Kidney (tissue), 14 donors: ENCODE data around the gene BAZ2B. TPM values are rescaled to one million over a fixed set of nuclear protein-coding genes. Genes with fewer than 3 reads are reported as not detected.

Experiments used
- DNase-seq, 5 donors: peaks; one replicate each; pipeline ENCODE4 v3.0.0-alpha.2; 2013 to 2020
- FAIRE-seq: peaks from 2 replicates; lab custom pipeline; 2012; peaks lifted over from hg19 to GRCh38; lab: Jason Lieb, UNC
- H3K27ac ChIP-seq, 2 donors: one replicate each; pipeline ENCODE4 v1.7.0; 2013; ENCODE audit warnings: low read depth in 2 of 2, low read length in 2 of 2, inconsistent platforms in 1 of 2
- H3K27me3 ChIP-seq: one replicate; pipeline ENCODE4 v1.7.1; 2013; ENCODE audit warnings: low read length, inconsistent platforms; ENCODE audit not compliant: control insufficient read depth, insufficient read depth
- H3K36me3 ChIP-seq, 3 donors: one replicate each; pipeline versions ENCODE4 v1.7.0 to v1.7.1; 2013; ENCODE audit warnings: low read length in 3 of 3, control low read depth in 1 of 3, inconsistent platforms in 1 of 3; ENCODE audit not compliant: insufficient read depth in 3 of 3, control insufficient read depth in 2 of 3
- H3K4me1 ChIP-seq, 3 donors: one replicate each; pipeline versions ENCODE4 v1.7.0 to v1.7.1; 2013; ENCODE audit warnings: low read length in 3 of 3, inconsistent platforms in 1 of 3, low read depth in 1 of 3; ENCODE audit not compliant: control insufficient read depth in 2 of 3, insufficient read depth in 2 of 3
- H3K4me3 ChIP-seq, 3 donors: one replicate each; pipeline versions ENCODE4 v1.7.0 to v1.8.1; 2013; ENCODE audit warnings: low read length in 3 of 3, control low read depth in 1 of 3, inconsistent platforms in 1 of 3
- H3K9ac ChIP-seq, 3 donors: one replicate each; pipeline versions ENCODE4 v1.7.0 to v1.7.1; 2013; ENCODE audit warnings: low read length in 3 of 3, control low read depth in 1 of 3, inconsistent platforms in 1 of 3
- H3K9me3 ChIP-seq, 3 donors: one replicate each; pipeline versions ENCODE4 v1.7.0 to v1.7.1; 2013; ENCODE audit warnings: low read length in 3 of 3, control low read depth in 1 of 3, inconsistent platforms in 1 of 3; ENCODE audit not compliant: control insufficient read depth in 2 of 3, insufficient read depth in 1 of 3
- intact Hi-C: fragments of 100-400 bp; cut with DNase I; formaldehyde crosslinking; loops from one replicate; pipeline ENCODE4 v1.11.1; 2022
- polyA plus RNA-seq: library from polyadenylated mRNA; stranded (reverse); fragments of 350-450 nt; fragmentation: Illumina TruSeq; extraction: RNeasy Lipid Tissue Mini Kit (QIAGEN cat#74804); gene quantifications from one replicate; pipeline ENCODE4 v1.2.3, GENCODE V29; 2014; ENCODE audit warnings: low read depth, low replicate concordance; ENCODE audit not compliant: insufficient read depth
- total RNA-seq: library from RNA; stranded (reverse); fragmentation: NEBNext Ultra II Directional; extraction: Animal tissue kit (Norgen Biotek cat#: 25700); gene quantifications from one replicate; pipeline ENCODE4 v1.2.1, GENCODE V29; 2021
- TF ChIP-seq, protein P1 (sequence below): IDR thresholded peaks from 3 replicates; pipeline ENCODE4 v1.5.1; 2012; ENCODE audit warnings: mild to moderate bottlenecking, moderate library complexity, borderline replicate concordance; ENCODE audit not compliant: insufficient read depth; ENCODE audit errors: extremely low read depth
- donor health status: control.
- donor health status: control.
- donor health status: control.
- donor health status: control.
- donor health status: control.
- donor health status: DM: yes; HTN: yes; CAD: no.
- donor health status: Normal renal cell carcinoma (clear cell type).

The BAZ2B gene
- total and polyA plus RNA-seq, 2 donors from 2014 or later = 5.1 to 87.3 TPM

DNA sequence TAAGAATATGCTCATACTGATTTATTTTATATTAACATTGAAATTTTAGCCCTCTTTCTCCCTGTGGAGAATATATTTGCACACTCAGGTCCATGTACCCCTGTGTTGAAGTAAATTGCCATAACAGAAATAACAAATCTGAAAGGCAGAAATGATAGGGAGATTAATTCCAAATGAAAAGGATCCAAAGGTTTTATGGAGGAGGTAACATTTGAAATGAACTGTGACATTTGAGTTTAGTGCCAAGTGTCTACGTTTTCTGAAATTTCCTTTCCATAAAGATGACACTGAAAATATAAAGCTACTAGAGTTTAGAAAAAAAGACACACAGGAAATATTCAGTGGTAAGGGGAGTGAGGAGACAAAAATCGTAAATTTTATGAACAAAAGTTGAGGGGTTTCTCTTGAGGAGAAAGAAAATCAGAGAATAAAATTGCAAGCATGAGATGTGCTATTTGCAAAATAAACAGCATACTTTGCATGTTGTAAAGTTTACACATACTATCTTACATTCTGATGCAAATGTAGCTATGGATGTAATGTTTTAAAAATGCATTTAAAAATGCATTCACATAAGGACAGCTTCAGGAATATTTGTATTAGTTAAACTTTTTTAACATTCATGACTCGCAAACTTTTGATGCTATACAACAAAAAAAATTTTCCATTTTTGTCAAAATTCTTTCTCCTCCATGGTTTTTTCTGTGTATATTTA lies 69.5 kb downstream of the BAZ2B start:
- no peak overlapping the region for H3K4me3 ChIP-seq
- DNase-seq (no peak), FAIRE-seq (no peak)
- intact Hi-C loops = no loop called here
- H3K9me3 ChIP-seq = peaks cover 1 to 6% (median 2%) of the 10 kb centered on the region in 3 donors
- H3K27me3 ChIP-seq = no peaks in the 10 kb centered on the region
- H3K36me3 ChIP-seq = peaks cover 3 to 5% (median 5%) of the 10 kb centered on the region in 3 donors
- no peaks in the 10 kb centered on the region for H3K4me1 ChIP-seq
- no peak overlapping the region for H3K27ac ChIP-seq
- no peak overlapping the region for H3K9ac ChIP-seq
- TF ChIP-seq, protein P1, sequence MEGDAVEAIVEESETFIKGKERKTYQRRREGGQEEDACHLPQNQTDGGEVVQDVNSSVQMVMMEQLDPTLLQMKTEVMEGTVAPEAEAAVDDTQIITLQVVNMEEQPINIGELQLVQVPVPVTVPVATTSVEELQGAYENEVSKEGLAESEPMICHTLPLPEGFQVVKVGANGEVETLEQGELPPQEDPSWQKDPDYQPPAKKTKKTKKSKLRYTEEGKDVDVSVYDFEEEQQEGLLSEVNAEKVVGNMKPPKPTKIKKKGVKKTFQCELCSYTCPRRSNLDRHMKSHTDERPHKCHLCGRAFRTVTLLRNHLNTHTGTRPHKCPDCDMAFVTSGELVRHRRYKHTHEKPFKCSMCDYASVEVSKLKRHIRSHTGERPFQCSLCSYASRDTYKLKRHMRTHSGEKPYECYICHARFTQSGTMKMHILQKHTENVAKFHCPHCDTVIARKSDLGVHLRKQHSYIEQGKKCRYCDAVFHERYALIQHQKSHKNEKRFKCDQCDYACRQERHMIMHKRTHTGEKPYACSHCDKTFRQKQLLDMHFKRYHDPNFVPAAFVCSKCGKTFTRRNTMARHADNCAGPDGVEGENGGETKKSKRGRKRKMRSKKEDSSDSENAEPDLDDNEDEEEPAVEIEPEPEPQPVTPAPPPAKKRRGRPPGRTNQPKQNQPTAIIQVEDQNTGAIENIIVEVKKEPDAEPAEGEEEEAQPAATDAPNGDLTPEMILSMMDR = no peak

- Histone ChIP-seq H3K4me1 (no peaks in the 10 kb centered on the region), H3K36me3 (peaks cover 3 to 6% (median 5%) of the 10 kb centered on the region in 3 donors), H3K4me3 (no peak overlapping the region), H3K9ac (no peak overlapping the region), H3K27me3 (no peaks in the 10 kb centered on the region), H3K9me3 (peaks cover 1 to 7% (median 2%) of the 10 kb centered on the region in 3 donors), H3K27ac (no peak overlapping the region)
- no peak for DNase-seq
- FAIRE-seq = no peak
- TF ChIP-seq, protein P1 = no peak
- intact Hi-C loops = no loop called here
Measured at GRCh38 chr2:159546039-159546438, 70.3 kb downstream of the BAZ2B start.

GRCh38 chr2:159545085-159545484 lies 71.3 kb downstream of the BAZ2B start:
- Histone ChIP-seq H3K36me3 (peaks cover 3 to 6% (median 5%) of the 10 kb centered on the region in 3 donors), H3K4me3 (no peak overlapping the region), H3K4me1 (no peaks in the 10 kb centered on the region), H3K9ac (no peak overlapping the region), H3K27ac (no peak overlapping the region), H3K9me3 (peaks cover 1 to 7% (median 2%) of the 10 kb centered on the region in 3 donors), H3K27me3 (no peaks in the 10 kb centered on the region)
- intact Hi-C loops = no loop called here
- FAIRE-seq = no peak
- TF ChIP-seq, protein P1 = no peak
- no peak for DNase-seq
